Omental fat pad (tissue), 4 donors: ENCODE measurements around the gene MTM1. TPM values are rescaled to one million over a fixed set of nuclear protein-coding genes. Genes with fewer than 3 reads are reported as not detected.

Source experiments
- ATAC-seq: fragments of 150-250 bp; one replicate; pipeline ENCODE4 v1.9.1; 2016; ENCODE audit warnings: mild to moderate bottlenecking, moderate library complexity; ENCODE audit not compliant: low FRiP score
- DNase-seq: peaks from one replicate; pipeline ENCODE4 v3.0.0-alpha.2; 2019; ENCODE audit warnings: low spot score
- total RNA-seq, 4 donors: library from RNA; depleted of rRNA; stranded (reverse); fragments of >200 nt; gene quantifications; one replicate each; pipeline ENCODE4 v1.1.0, GENCODE V29; 2016
- TF ChIP-seq, protein P1 (sequence below), 3 donors: fragments of 450-650 bp; IDR thresholded peaks; one replicate each; pipeline ENCODE4 v1.5.1; 2016 to 2017; ENCODE audit warnings: antibody characterized with exemption in 3 of 3, mild to moderate bottlenecking in 3 of 3, moderate library complexity in 2 of 3

Gene MTM1
- total RNA-seq, 4 donors from 2014 or later: 7.1 to 15.1 (median 9.3) TPM

DNA sequence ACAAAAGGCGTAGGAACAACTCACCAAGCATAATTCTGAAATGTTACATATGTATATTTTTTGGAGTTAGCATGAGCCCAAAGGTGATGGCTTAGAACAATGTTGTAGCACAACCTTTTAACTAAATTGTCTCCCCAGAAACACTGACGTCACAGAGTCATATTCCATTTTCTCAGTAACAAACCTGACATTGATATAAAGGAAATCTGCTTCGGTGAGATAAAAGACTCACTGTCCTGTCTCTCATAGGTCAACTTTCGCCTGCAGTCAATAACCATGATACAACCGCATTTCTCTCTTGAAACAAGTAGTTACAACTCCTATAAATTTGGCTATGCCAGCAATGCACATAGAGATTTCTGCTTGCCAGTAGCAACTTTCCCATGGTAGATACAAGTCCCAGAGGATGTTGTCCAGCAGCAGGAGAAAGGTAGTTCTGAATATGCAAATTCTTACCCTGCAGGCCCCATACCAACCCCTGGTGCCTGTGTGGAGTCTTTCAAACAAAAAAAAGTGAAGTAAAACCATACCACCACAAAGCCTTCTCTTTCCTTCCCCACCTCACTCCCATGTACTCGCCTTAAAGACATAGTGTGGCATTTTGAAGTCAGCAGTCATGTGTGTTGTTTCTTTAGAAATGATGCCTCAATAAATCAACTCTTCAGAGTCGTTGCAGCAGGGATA lies 47.9 kb downstream of the MTM1 start:
- TF ChIP-seq, protein P1, sequence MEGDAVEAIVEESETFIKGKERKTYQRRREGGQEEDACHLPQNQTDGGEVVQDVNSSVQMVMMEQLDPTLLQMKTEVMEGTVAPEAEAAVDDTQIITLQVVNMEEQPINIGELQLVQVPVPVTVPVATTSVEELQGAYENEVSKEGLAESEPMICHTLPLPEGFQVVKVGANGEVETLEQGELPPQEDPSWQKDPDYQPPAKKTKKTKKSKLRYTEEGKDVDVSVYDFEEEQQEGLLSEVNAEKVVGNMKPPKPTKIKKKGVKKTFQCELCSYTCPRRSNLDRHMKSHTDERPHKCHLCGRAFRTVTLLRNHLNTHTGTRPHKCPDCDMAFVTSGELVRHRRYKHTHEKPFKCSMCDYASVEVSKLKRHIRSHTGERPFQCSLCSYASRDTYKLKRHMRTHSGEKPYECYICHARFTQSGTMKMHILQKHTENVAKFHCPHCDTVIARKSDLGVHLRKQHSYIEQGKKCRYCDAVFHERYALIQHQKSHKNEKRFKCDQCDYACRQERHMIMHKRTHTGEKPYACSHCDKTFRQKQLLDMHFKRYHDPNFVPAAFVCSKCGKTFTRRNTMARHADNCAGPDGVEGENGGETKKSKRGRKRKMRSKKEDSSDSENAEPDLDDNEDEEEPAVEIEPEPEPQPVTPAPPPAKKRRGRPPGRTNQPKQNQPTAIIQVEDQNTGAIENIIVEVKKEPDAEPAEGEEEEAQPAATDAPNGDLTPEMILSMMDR (IDR thresholded peaks at IDR 0.05): no peak
- no peak for ATAC-seq

GRCh38 chrX:150616863-150617198 lies 48.4 kb downstream of the MTM1 start:
- TF ChIP-seq, protein P1 (IDR thresholded peaks at IDR 0.05): no peak
- DNase-seq (no peak), ATAC-seq (no peak)

More for the DNA sequence above, 47.9 kb downstream of the MTM1 start:
- DNase-seq: no peak

- TF ChIP-seq, protein P1 (IDR thresholded peaks at IDR 0.05): no peak
- ATAC-seq: no peak
Observed at GRCh38 chrX:150621652-150622051, 53.2 kb downstream of the MTM1 start.

GRCh38 chrX:150623583-150623982 lies 55.2 kb downstream of the MTM1 start:
- DNase-seq (no peak), ATAC-seq (no peak)
- TF ChIP-seq, protein P1 (IDR thresholded peaks at IDR 0.05): no peak

More at GRCh38 chrX:150621652-150622051, 53.2 kb downstream of the MTM1 start:
- DNase-seq: no peak

- ATAC-seq (no peak), DNase-seq (no peak)
- TF ChIP-seq, protein P1 (IDR thresholded peaks at IDR 0.05): no peak
Observed at GRCh38 chrX:150625097-150625496, 56.7 kb downstream of the MTM1 start.

- TF ChIP-seq, protein P1 (IDR thresholded peaks at IDR 0.05): no peak
- DNase-seq: no peak
- no peak for ATAC-seq
Observed at GRCh38 chrX:150625875-150626274, 57.5 kb downstream of the MTM1 start.

- TF ChIP-seq, protein P1 (IDR thresholded peaks at IDR 0.05): no peak
- no peak for DNase-seq
- no peak for ATAC-seq
Observed at GRCh38 chrX:150627957-150628356, 59.5 kb downstream of the MTM1 start.
